Upper lobe of left lung (tissue), 4 donors: ENCODE data around the gene OTULIN.

Source experiments
- CTCF ChIP-seq, 6 experiments: fragments of 450-650 bp in 4 of 6; fragments of 200-600 bp in 2 of 6; sonication (generic) in 2 of 6; IDR thresholded peaks; one replicate each; pipeline ENCODE4 v1.5.1; 2016 to 2019; ENCODE audit warnings: antibody characterized with exemption in 6 of 6
- EP300 ChIP-seq, 4 donors: sonication (generic); formaldehyde crosslinking; IDR thresholded peaks; one replicate each; pipeline ENCODE4 v1.5.1; 2017; ENCODE audit warnings: antibody characterized with exemption in 4 of 4, control low read depth in 2 of 4
- POLR2A ChIP-seq, 4 donors: fragments of 450-650 bp; IDR thresholded peaks; one replicate each; pipeline ENCODE4 v1.5.1; 2016 to 2017; ENCODE audit warnings: antibody characterized with exemption in 4 of 4, mild to moderate bottlenecking in 2 of 4
- POLR2AphosphoS5 ChIP-seq, 2 donors: sonication (generic); formaldehyde crosslinking; IDR thresholded peaks; one replicate each; pipeline ENCODE4 v1.5.1; 2017; ENCODE audit warnings: antibody characterized with exemption in 2 of 2

- no peak for TF ChIP-seq POLR2A (IDR thresholded peaks at IDR 0.05)
- TF ChIP-seq EP300 (IDR thresholded peaks at IDR 0.05), result no peak
- TF ChIP-seq CTCF (IDR thresholded peaks at IDR 0.05), result no peak
- TF ChIP-seq POLR2AphosphoS5 (IDR thresholded peaks at IDR 0.05), result no peak
Measured at GRCh38 chr5:14734396-14734795, 69.9 kb downstream of the OTULIN start.
